Endothelial cell (in vitro differentiated cells): ENCODE measurements around the gene THBS3. TPM values are rescaled to one million over a fixed set of nuclear protein-coding genes. Genes with fewer than 3 reads are reported as not detected.

Experiments used
- DNase-seq: peaks from one replicate; pipeline ENCODE4 v3.0.0; 2021; ENCODE audit warnings: low spot score
- H3K27ac Mint-ChIP-seq: one replicate; pipeline ENCODE4 v1.8.0; 2021; ENCODE audit warnings: mixed read lengths, inconsistent platforms; ENCODE audit not compliant: unreplicated experiment
- H3K27me3 Mint-ChIP-seq: one replicate; pipeline ENCODE4 v1.8.0; 2021; ENCODE audit warnings: mild to moderate bottlenecking, moderate library complexity, mixed read lengths, inconsistent platforms; ENCODE audit not compliant: unreplicated experiment
- H3K36me3 Mint-ChIP-seq: one replicate; pipeline ENCODE4 v1.8.0; 2021; ENCODE audit warnings: mild to moderate bottlenecking, low read depth, mixed read lengths, inconsistent platforms; ENCODE audit not compliant: unreplicated experiment
- H3K4me1 Mint-ChIP-seq: one replicate; pipeline ENCODE4 v1.8.0; 2021; ENCODE audit warnings: mild to moderate bottlenecking, mixed read lengths, inconsistent platforms; ENCODE audit not compliant: unreplicated experiment
- H3K4me3 Mint-ChIP-seq: one replicate; pipeline ENCODE4 v1.8.0; 2021; ENCODE audit warnings: mild to moderate bottlenecking, mixed read lengths, inconsistent platforms; ENCODE audit not compliant: unreplicated experiment
- H3K9me3 Mint-ChIP-seq: one replicate; pipeline ENCODE4 v1.8.0; 2021; ENCODE audit warnings: mixed read lengths, inconsistent platforms; ENCODE audit not compliant: unreplicated experiment
- CTCF ChIP-seq: fragments of 200-600 bp; sonication (generic); IDR thresholded peaks from one replicate; pipeline ENCODE4 v1.5.0; 2021; ENCODE audit warnings: antibody characterized with exemption; ENCODE audit not compliant: unreplicated experiment
- total RNA-seq: library from RNA; stranded (reverse); fragmentation: NEBNext Ultra II Directional; extraction: Animal tissue kit (Norgen Biotek cat#: 25700); gene quantifications from one replicate; pipeline ENCODE4 v1.2.1, GENCODE V29; 2021; ENCODE audit not compliant: unreplicated experiment

The THBS3 gene
- total RNA-seq, 1 donor from 2014 or later: 35.5 TPM

GRCh38 chr1:155171836-155172731 is 35.6 kb downstream of the THBS3 start:
- Mint-ChIP-seq H3K27ac (peak overlapping the region; percentile 90), H3K27me3 (peaks cover 12% of the 10 kb centered on the region), H3K36me3 (peaks cover 32% of the 10 kb centered on the region), H3K9me3 (no peaks in the 10 kb centered on the region), H3K4me1 (peaks cover 38% of the 10 kb centered on the region), H3K4me3 (peak overlapping the region; percentile 97)
- no peak for DNase-seq
- no peak for TF ChIP-seq CTCF

DNA sequence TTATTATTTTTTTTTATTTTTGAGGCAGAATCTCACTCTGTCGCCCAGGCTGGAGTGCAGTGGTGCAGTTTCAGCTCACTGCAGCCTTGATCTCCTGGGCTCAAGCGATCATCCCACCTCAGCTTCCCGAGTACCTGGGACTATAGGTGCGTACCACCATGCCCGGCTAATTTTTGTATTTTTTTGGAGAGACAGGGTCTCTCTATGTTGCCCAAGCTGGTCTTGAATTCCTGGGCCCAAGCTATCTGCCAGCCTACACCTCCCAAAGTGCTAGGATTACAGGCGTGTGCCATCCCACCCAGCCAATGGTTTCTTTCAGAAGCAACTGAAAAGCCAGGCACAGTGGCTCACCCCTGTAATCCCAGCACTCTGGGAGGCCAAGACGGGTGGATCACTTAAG is 36.9 kb downstream of the THBS3 start:
- no peak for DNase-seq
- Mint-ChIP-seq H3K36me3 (peaks cover 26% of the 10 kb centered on the region), H3K4me3 (no peak overlapping the region)

DNA sequence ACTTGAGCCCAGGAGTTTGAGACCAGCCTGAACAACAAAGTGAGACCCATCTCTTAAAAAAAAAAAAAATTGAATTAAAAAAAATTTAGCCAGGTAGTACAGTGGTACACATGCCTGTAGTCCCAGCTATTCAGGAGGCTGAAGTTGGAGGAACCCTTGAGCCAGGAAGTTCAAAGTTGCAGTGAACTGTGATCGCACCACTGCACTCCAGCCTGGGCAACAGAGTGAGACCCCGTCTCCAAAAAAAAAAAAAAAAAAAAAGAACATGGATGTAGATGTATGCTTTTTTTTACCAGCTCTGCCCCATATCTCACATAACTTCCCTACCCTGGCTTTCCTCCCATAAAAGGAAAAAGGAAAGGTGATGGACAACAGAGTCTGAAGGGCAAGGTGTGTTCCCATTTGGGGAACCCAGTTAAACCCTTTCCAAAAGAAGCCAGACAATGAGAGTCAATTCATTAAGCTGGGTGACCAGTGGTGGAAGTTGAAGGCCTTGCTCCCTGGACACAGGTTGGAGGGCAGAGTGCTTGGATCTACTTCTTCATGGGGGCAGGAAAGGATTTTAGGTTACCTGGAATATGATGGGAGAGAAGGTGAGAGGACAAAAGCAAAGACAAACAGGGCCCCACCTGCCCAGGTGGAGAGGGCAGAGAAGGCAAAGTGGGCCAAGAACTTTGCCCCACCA is 37.5 kb downstream of the THBS3 start:
- peak overlapping the region; percentile 35 for H3K4me3 Mint-ChIP-seq
- peaks cover 26% of the 10 kb centered on the region for H3K36me3 Mint-ChIP-seq
- peaks cover 41% of the 10 kb centered on the region for H3K4me1 Mint-ChIP-seq
- DNase-seq: no peak
- no peaks in the 10 kb centered on the region for H3K9me3 Mint-ChIP-seq
- peaks cover 12% of the 10 kb centered on the region for H3K27me3 Mint-ChIP-seq
- TF ChIP-seq CTCF: no peak
- no peak overlapping the region for H3K27ac Mint-ChIP-seq

More for the DNA sequence above, 36.9 kb downstream of the THBS3 start:
- Mint-ChIP-seq H3K27ac (no peak overlapping the region), H3K4me1 (peaks cover 38% of the 10 kb centered on the region), H3K27me3 (peaks cover 12% of the 10 kb centered on the region), H3K9me3 (no peaks in the 10 kb centered on the region)
- TF ChIP-seq CTCF: no peak

DNA sequence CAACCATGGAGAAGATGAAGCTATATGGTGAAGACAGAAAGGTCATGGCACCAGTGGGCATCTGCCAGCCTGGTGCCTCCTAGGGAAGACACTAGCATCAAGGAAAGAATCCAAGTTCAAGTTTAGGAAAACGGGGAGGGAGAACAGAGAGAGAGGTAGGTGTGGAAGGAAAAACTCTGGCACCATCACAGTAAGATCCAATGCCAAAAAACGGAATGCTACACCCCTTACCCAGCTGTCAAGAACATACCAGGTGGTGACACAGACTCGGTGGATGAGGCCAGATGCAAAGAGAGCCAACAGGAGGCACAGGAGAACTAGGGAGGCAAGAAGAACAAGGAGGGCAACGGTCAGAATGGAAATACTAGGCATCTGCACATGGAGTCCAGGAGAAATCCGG is 38.2 kb downstream of the THBS3 start:
- Mint-ChIP-seq H3K27ac (no peak overlapping the region), H3K4me1 (peaks cover 37% of the 10 kb centered on the region), H3K9me3 (no peaks in the 10 kb centered on the region), H3K36me3 (peaks cover 26% of the 10 kb centered on the region), H3K27me3 (peaks cover 12% of the 10 kb centered on the region), H3K4me3 (peak overlapping the region; percentile 73)
- no peak for DNase-seq
- no peak for TF ChIP-seq CTCF
